ENCODE data around the gene ACTR5. TPM values are rescaled to one million over a fixed set of nuclear protein-coding genes. Genes with fewer than 3 reads are reported as not detected.

ACTR5 gene
- total and polyA plus RNA-seq, 4 donors: 1.9 to 5.4 (median 4.0) TPM

GRCh38 chr20:38726804-38727606 is 21.3 kb upstream of the ACTR5 start:
- TF ChIP-seq JUND (IDR thresholded peaks at IDR 0.05) (no peak), HNF4G (IDR thresholded peaks at IDR 0.05) (no peak), NR2F2 (IDR thresholded peaks at IDR 0.05) (no peak), SP1 (IDR thresholded peaks at IDR 0.05) (no peak), MAX (IDR thresholded peaks at IDR 0.05) (no peak), ZBTB33 (IDR thresholded peaks at IDR 0.05) (no peak), TAF1 (conservative IDR thresholded peaks at IDR 0.05) (no peak), YY1 (IDR thresholded peaks at IDR 0.05) (no peak), FOXA1 (IDR thresholded peaks at IDR 0.05) (no peak), REST (IDR thresholded peaks at IDR 0.05) (no peak), EGR1 (IDR thresholded peaks at IDR 0.05; ENCODE audit: low read depth in 2 of 2) (no peak), RAD21 (IDR thresholded peaks at IDR 0.05) (no peak), ATF3 (IDR thresholded peaks at IDR 0.05) (no peak), RXRA (IDR thresholded peaks at IDR 0.05) (no peak), GABPA (IDR thresholded peaks at IDR 0.05 in 1 of 2, conservative IDR thresholded peaks at IDR 0.05 in 1 of 2) (no peak)
- H3K27me3 ChIP-seq (ENCODE audit: control insufficient read depth in 4 of 4, insufficient read depth in 4 of 4, low read length in 3 of 4): peaks cover 12 to 44% (median 23%) of the 10 kb centered on the region in 4 donors
- no peaks in the 10 kb centered on the region for H3K9me3 ChIP-seq (ENCODE audit: control insufficient read depth in 4 of 4, low read length in 3 of 4)
- WGBS: 5% methylated on average over 43 of the region's 43 CpGs
- no peaks in the 10 kb centered on the region for H3K36me3 ChIP-seq (ENCODE audit: control insufficient read depth in 4 of 4, insufficient read depth in 3 of 4, low read depth in 1 of 4, low read length in 3 of 4)
- H3K4me1 ChIP-seq (ENCODE audit: control insufficient read depth in 4 of 4, insufficient read depth in 4 of 4, low read length in 3 of 4): peaks cover 6 to 28% (median 9%) of the 10 kb centered on the region in 4 donors
- H3K27ac ChIP-seq (ENCODE audit: low read depth in 1 of 2, low read length in 2 of 2): no peak overlapping the region
- H3K9ac ChIP-seq (ENCODE audit: low read depth in 1 of 2, low read length in 2 of 2): no peak overlapping the region
- H3K4me3 ChIP-seq (ENCODE audit: low read depth in 1 of 3, low read length in 3 of 3): no peak overlapping the region
- peak; percentile 76 for DNase-seq (ENCODE audit: low spot score)

- H3K4me1 ChIP-seq (ENCODE audit: control insufficient read depth in 4 of 4, insufficient read depth in 4 of 4, low read length in 3 of 4): peaks cover 6 to 28% (median 9%) of the 10 kb centered on the region in 4 donors
- DNase-seq (ENCODE audit: low spot score): no peak
- TF ChIP-seq ZBTB33 (IDR thresholded peaks at IDR 0.05) (no peak), REST (IDR thresholded peaks at IDR 0.05) (no peak), EGR1 (IDR thresholded peaks at IDR 0.05; ENCODE audit: low read depth in 2 of 2) (no peak), NR2F2 (IDR thresholded peaks at IDR 0.05) (no peak), HNF4G (IDR thresholded peaks at IDR 0.05) (no peak), CTCF (IDR thresholded peaks at IDR 0.05; ENCODE audit: low read depth, low read length, missing input control) (no peak), YY1 (IDR thresholded peaks at IDR 0.05) (no peak), RXRA (IDR thresholded peaks at IDR 0.05) (no peak), TAF1 (conservative IDR thresholded peaks at IDR 0.05) (no peak)
Measured at GRCh38 chr20:38727607-38728190, 20.6 kb upstream of the ACTR5 start.

More at GRCh38 chr20:38727607-38728190, 20.6 kb upstream of the ACTR5 start:
- no peak overlapping the region for H3K9ac ChIP-seq (ENCODE audit: low read depth in 1 of 2, low read length in 2 of 2)
- no peaks in the 10 kb centered on the region for H3K36me3 ChIP-seq (ENCODE audit: control insufficient read depth in 4 of 4, insufficient read depth in 3 of 4, low read depth in 1 of 4, low read length in 3 of 4)
- H3K4me3 ChIP-seq (ENCODE audit: low read depth in 1 of 3, low read length in 3 of 3): no peak overlapping the region
- H3K27me3 ChIP-seq (ENCODE audit: control insufficient read depth in 4 of 4, insufficient read depth in 4 of 4, low read length in 3 of 4): peaks cover 12 to 38% (median 24%) of the 10 kb centered on the region in 4 donors
- H3K27ac ChIP-seq (ENCODE audit: low read depth in 1 of 2, low read length in 2 of 2): no peak overlapping the region
- 9% methylated on average over 46 of the region's 46 CpGs for WGBS
- no peaks in the 10 kb centered on the region for H3K9me3 ChIP-seq (ENCODE audit: control insufficient read depth in 4 of 4, low read length in 3 of 4)

All from liver (tissue), 9 donors.